GM10266 (cell line): Measurements from ENCODE around the gene PSMD8.

Source experiments
- DNase-seq: peaks from one replicate; pipeline ENCODE4 v3.0.0; 2012; ENCODE audit errors: extremely low spot score
- TF ChIP-seq, protein P1 (sequence below): IDR thresholded peaks from 2 replicates; pipeline ENCODE4 v1.5.1; 2012; ENCODE audit warnings: mild to moderate bottlenecking, low read depth; ENCODE audit not compliant: control insufficient read depth, insufficient read depth; ENCODE audit errors: missing control alignments

Gene PSMD8

DNA sequence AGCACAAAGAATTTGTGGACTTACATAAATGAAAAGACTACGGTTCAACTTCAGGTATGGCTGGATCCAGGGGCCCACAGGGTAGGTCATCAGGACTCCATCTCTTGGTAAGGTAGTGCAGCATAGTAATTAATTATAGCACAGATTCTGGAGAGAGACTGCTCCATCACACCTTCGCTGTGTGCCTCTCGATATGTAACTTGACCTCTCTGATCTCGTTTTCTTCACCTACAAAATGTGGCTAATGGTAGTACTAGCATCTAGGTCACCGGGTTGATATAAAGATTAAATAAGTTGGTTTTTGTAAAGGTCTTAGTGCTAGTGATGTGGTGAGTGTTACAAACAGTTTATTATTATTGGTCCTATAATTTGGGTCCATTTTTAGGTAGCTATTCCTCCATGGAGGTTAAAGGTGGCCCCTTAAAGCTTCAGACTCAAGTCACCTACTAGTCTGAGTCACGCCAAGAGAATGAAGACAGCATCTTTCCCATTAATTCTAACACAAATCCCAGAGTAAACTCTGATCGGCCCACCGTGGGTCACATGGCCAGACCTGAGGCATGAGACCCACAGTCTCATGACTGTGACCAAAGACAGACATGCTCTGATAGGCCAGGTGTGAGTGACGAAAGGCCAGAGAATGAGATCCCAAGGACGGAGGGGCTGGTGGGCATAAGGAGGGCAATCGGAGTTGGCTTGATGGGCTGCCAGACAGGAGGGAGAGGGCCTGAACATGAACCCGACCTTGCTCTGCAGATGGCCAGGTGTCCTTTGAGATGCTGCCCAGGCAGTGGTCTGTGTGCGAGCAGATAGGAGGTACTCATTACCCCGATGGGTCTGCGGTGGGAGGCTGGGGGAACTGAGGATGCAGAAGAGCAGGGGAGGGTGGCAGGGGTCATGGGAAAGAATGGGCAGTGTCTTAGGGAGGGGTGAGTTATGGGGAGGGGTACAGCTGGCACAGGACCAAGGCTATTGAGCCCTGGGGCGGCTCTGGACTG is 18.3 kb upstream of the PSMD8 start:
- DNase-seq = no peak
- TF ChIP-seq, protein P1, sequence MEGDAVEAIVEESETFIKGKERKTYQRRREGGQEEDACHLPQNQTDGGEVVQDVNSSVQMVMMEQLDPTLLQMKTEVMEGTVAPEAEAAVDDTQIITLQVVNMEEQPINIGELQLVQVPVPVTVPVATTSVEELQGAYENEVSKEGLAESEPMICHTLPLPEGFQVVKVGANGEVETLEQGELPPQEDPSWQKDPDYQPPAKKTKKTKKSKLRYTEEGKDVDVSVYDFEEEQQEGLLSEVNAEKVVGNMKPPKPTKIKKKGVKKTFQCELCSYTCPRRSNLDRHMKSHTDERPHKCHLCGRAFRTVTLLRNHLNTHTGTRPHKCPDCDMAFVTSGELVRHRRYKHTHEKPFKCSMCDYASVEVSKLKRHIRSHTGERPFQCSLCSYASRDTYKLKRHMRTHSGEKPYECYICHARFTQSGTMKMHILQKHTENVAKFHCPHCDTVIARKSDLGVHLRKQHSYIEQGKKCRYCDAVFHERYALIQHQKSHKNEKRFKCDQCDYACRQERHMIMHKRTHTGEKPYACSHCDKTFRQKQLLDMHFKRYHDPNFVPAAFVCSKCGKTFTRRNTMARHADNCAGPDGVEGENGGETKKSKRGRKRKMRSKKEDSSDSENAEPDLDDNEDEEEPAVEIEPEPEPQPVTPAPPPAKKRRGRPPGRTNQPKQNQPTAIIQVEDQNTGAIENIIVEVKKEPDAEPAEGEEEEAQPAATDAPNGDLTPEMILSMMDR = no peak

GRCh38 chr19:38358071-38358470 is 16.3 kb upstream of the PSMD8 start:
- no peak for DNase-seq
- TF ChIP-seq, protein P1 = no peak

- TF ChIP-seq, protein P1 = no peak
- no peak for DNase-seq
Observed at GRCh38 chr19:38359242-38360021, 14.9 kb upstream of the PSMD8 start.

GRCh38 chr19:38360351-38360750 is 14.0 kb upstream of the PSMD8 start:
- DNase-seq = no peak
- TF ChIP-seq, protein P1 = no peak

DNA sequence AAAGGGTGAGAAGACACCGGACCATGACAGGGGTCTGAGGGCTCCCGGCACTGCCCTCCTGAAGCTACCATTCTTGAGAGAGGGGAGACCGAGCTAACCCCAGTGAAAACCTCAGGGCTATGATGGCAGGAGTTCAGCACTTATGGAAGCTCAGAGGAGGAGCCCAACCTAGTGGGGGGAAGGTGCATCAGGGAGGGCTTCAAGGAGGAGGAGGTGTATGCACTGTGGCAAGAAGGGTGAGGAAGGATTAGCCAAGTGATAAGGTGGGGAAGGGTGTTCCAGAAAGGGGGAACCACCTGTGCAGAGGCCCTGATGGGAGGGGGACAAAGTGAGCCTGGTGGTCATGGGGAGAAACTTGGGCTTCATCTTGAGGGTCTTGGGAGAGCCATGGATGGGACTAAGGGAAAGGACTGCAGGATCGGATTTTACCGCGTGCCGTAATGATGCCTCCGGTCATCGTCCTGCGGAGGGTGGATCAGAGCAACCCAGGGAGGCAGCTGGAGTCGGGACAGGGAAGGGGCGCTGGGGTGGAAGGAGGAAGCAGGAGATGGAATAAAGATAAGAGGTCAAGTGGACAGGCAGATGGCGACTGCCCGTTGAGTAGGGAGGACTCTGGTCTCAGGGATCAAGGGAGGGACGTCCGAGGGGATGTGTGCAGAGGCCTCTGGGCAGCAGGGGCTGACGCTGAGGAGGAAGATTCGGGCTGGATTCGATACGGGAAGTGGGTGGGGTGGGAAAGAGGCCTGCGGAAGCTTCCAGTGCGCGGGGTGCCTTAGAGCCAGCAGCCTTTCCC is 13.3 kb upstream of the PSMD8 start:
- TF ChIP-seq, protein P1 = no peak
- DNase-seq = no peak

DNA sequence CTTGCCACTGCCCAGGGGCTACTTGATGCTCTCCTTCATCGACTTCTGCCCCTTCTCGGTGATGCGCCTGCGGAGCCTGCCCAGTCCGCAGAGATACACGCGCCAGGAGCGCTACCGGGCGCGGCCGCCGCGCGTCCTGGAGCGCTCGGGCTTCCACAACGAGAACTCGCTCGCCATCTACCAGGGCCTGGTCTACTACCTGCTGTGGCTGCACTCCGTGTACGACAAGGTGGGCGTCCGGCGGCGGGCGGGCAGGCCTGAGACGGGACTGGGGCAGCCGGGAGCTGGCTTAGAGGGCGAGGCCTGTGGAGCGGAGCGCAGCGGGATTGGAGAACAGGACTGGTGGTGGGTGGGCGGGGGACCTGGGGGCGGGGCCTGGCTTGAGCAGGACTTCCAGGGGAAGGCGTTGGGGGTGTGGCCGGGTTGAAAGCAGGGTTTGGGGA is 12.7 kb upstream of the PSMD8 start:
- peak; percentile 83 for DNase-seq
- TF ChIP-seq, protein P1 = no peak
